Colonic mucosa (tissue), 4 donors: ENCODE results near the gene WDR87. TPM values are rescaled to one million over a fixed set of nuclear protein-coding genes. Genes with fewer than 3 reads are reported as not detected.

Experiments
- DNase-seq: peaks from one replicate; pipeline ENCODE4 v3.0.0-alpha.2; 2020
- H3K27ac ChIP-seq: fragments of 200-600 bp; one replicate; pipeline ENCODE4 v1.8.0; 2021
- H3K27me3 ChIP-seq: fragments of 200-600 bp; one replicate; pipeline ENCODE4 v1.8.0; 2021
- H3K36me3 ChIP-seq: fragments of 200-600 bp; one replicate; pipeline ENCODE4 v1.8.0; 2021
- H3K4me1 ChIP-seq: fragments of 200-600 bp; one replicate; pipeline ENCODE4 v1.8.0; 2021; ENCODE audit warnings: mild to moderate bottlenecking
- H3K4me3 ChIP-seq: fragments of 200-600 bp; one replicate; pipeline ENCODE4 v1.8.0; 2021
- H3K9ac ChIP-seq, 2 donors: one replicate each; pipeline ENCODE4 v1.7.0; 2013; ENCODE audit warnings: control low read depth in 2 of 2, low read depth in 2 of 2, low read length in 2 of 2
- H3K9me3 ChIP-seq: fragments of 200-600 bp; one replicate; pipeline ENCODE4 v1.8.0; 2021
- CTCF ChIP-seq: fragments of 200-600 bp; IDR thresholded peaks from one replicate; pipeline ENCODE4 v1.8.0; 2022; ENCODE audit warnings: antibody characterized with exemption, mild to moderate bottlenecking
- intact Hi-C: fragments of 100-400 bp; cut with DNase I; formaldehyde crosslinking; loops from one replicate; pipeline ENCODE4 v1.14.1; 2022
- total RNA-seq, 2 donors: library from RNA; stranded (reverse); fragmentation: NEBNext Ultra II Directional in 1 of 2; extraction: Animal tissue kit (Norgen Biotek cat#: 25700) in 1 of 2; gene quantifications; one replicate each; pipeline ENCODE4 v1.2.1, GENCODE V29; 2021
- donor health status: healthy.
- donor health status: DM: no; HTN: no; CAD: no.
- donor health status: DM: no; HTN: no; CAD: no.

Gene WDR87
- total RNA-seq, 2 donors from 2014 or later: not detected

DNA sequence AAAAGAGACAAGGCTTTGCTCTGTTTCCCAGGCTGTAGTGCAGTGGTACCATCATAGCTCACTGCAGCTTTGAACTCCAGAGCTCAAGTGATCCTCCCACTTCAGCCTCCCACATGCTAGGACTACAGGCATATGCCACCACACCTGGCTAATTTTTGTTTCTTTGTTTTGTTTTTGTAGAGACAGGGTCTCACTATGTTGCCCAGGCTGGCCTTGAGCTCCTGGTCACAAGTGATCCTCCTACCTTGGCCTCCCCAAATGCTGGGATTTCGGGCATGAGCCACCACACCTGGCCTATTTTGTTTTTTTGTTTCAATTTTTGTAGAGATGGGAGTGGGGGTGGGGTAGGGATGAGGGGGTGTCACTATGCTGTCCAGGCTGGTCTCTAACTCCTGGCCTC is 6.9 kb downstream of the WDR87 start:
- Histone ChIP-seq H3K4me1 (no peaks in the 10 kb centered on the region), H3K27ac (no peak overlapping the region), H3K4me3 (no peak overlapping the region), H3K27me3 (no peaks in the 10 kb centered on the region), H3K9ac (no peak overlapping the region), H3K9me3 (no peaks in the 10 kb centered on the region), H3K36me3 (no peaks in the 10 kb centered on the region)
- intact Hi-C loops: no loop called here
- DNase-seq: no peak
- no peak for TF ChIP-seq CTCF

GRCh38 chr19:37896180-37896579 is 10.2 kb downstream of the WDR87 start:
- Histone ChIP-seq H3K36me3 (no peaks in the 10 kb centered on the region), H3K9me3 (no peaks in the 10 kb centered on the region), H3K9ac (no peak overlapping the region), H3K4me1 (no peaks in the 10 kb centered on the region), H3K4me3 (no peak overlapping the region), H3K27ac (no peak overlapping the region), H3K27me3 (no peaks in the 10 kb centered on the region)
- DNase-seq: no peak
- no peak for TF ChIP-seq CTCF
- intact Hi-C loops: no loop called here

GRCh38 chr19:37893845-37894575 is 12.4 kb downstream of the WDR87 start:
- Histone ChIP-seq H3K9me3 (no peaks in the 10 kb centered on the region), H3K36me3 (no peaks in the 10 kb centered on the region), H3K27ac (no peak overlapping the region), H3K27me3 (no peaks in the 10 kb centered on the region), H3K4me3 (no peak overlapping the region), H3K9ac (no peak overlapping the region), H3K4me1 (no peaks in the 10 kb centered on the region)
- no peak for TF ChIP-seq CTCF
- no peak for DNase-seq
- intact Hi-C loops: no loop called here

- intact Hi-C loops: no loop called here
- TF ChIP-seq CTCF: no peak
Measured at GRCh38 chr19:37886571-37886970, 19.8 kb downstream of the WDR87 start.

DNA sequence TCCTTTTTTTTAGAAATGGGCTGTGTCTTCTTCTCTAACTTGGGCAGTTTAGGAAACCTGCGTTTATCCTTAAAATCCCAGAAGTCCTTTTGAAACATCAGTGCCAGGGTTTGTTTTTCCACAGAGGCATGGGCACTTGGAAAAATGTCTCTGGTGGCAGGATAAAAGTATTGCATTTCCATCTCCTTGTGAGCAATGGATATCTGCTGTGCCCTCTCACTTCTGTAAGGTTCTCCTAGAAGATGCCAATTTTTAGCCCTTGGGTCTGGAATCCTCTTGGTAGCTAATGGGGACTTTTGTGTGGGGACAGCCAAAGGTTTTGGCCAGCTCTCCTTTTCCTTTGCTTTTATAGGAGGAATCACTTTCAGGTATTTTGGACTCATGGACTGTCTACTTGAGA is 21.0 kb downstream of the WDR87 start:
- H3K4me3 ChIP-seq: no peak overlapping the region
- no peak for DNase-seq
- H3K27ac ChIP-seq: no peak overlapping the region
- no peak for TF ChIP-seq CTCF
- no peaks in the 10 kb centered on the region for H3K4me1 ChIP-seq
- no peak overlapping the region for H3K9ac ChIP-seq
- H3K27me3 ChIP-seq: no peaks in the 10 kb centered on the region
- H3K9me3 ChIP-seq: no peaks in the 10 kb centered on the region
- intact Hi-C loops: no loop called here
- no peaks in the 10 kb centered on the region for H3K36me3 ChIP-seq

More at GRCh38 chr19:37886571-37886970, 19.8 kb downstream of the WDR87 start:
- no peak overlapping the region for H3K4me3 ChIP-seq
- no peak for DNase-seq
- H3K9me3 ChIP-seq: no peaks in the 10 kb centered on the region
- no peaks in the 10 kb centered on the region for H3K27me3 ChIP-seq
- H3K9ac ChIP-seq: no peak overlapping the region
- H3K27ac ChIP-seq: no peak overlapping the region
- no peaks in the 10 kb centered on the region for H3K36me3 ChIP-seq
- H3K4me1 ChIP-seq: no peaks in the 10 kb centered on the region
